C4-2B (cell line): Measurements from ENCODE around the gene LSM14A.

Experiments
- ZFX ChIP-seq: fragments of 450-650 bp; IDR thresholded peaks from 2 replicates; pipeline ENCODE4 v1.6.1; 2017
- TF ChIP-seq, protein P1 (sequence below): fragments of 450-650 bp; conservative IDR thresholded peaks from 2 replicates; pipeline ENCODE4 v1.5.1; 2017; ENCODE audit warnings: mild to moderate bottlenecking

DNA sequence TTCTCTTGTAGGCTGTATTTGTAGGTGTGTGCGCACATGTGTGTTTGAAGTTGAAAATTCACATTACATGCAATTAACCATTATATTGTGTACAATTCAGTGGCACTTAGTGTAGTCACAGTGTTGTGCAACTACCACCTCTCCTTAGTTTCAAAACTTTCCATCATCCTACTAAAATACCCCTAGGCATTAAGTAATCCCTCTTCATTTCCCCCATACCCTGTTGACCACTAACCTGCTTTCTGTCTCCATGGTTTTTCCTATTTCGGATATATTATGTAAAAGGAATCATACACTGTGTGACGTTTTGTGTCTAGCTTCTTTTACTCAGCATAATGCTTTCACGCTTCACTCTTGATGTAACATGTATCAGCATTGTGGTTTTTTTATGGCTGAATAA, 16.1 kb downstream of the LSM14A start:
- TF ChIP-seq, protein P1, sequence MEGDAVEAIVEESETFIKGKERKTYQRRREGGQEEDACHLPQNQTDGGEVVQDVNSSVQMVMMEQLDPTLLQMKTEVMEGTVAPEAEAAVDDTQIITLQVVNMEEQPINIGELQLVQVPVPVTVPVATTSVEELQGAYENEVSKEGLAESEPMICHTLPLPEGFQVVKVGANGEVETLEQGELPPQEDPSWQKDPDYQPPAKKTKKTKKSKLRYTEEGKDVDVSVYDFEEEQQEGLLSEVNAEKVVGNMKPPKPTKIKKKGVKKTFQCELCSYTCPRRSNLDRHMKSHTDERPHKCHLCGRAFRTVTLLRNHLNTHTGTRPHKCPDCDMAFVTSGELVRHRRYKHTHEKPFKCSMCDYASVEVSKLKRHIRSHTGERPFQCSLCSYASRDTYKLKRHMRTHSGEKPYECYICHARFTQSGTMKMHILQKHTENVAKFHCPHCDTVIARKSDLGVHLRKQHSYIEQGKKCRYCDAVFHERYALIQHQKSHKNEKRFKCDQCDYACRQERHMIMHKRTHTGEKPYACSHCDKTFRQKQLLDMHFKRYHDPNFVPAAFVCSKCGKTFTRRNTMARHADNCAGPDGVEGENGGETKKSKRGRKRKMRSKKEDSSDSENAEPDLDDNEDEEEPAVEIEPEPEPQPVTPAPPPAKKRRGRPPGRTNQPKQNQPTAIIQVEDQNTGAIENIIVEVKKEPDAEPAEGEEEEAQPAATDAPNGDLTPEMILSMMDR, result no peak
- TF ChIP-seq ZFX, result no peak
